ENCODE results near the gene NECTIN2.
"Not testable (repeated sequence)": the region's sequence is repeated elsewhere in the genome, so short reads cannot be mapped to it uniquely, and the experiment has no call there.

The NECTIN2 gene

DNA sequence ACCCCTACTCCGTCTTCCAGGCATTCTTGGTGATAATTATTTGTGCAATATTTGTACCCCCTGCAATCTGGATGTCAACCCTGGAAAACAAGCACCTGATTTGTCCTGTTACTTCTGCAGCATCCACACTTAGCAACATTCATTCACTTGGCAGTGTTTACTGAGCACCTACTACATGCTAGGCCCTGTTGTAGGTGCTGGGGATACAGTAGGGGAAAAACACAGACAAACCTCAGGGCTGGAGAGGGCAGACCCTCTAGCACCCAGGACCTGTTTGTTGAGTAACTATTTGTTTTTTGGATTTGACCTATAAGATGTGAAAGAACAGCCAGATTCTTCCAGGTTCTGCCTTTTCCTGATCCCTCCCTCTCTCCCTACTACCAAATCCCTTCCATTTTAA lies 9.5 kb downstream of the NECTIN2 start:
- no peak for DNase-seq

DNA sequence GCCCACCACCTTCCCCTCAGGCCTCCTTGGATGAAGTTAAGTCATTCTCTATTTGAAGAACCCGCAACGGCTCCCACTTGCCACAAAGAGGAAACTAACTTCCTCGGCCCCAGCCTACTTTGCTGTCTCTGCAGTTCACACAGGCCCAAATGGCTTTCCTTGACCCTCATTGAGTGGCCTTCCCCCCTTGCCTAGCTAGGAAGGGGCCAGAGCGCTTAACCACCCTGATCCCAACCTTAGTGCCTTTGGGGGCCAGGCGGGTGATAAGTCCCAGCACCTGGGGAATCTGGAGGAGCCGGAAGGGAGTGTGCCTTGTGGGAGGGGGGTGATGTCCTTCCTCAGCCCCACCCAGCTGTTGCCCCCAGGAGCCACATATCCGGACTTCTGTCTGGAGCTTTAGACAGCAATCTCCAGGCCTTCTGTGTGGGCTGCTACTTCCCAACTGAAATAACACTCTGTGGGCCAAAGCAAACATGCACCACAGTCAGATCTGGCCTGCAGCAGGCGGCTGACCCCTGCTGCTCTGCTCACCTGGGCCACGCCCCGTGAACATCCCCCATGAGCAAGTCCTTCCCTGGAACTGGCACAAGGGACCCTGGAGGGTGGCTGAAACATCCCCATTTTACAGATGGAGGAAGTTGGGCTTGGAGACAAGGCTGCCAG lies 10.5 kb downstream of the NECTIN2 start:
- DNase-seq: no peak

GRCh38 chr19:44857837-44858236 lies 11.7 kb downstream of the NECTIN2 start:
- DNase-seq: no peak

- not testable (repeated sequence) for DNase-seq
Observed at GRCh38 chr19:44861576-44861975, 15.5 kb downstream of the NECTIN2 start.

DNA sequence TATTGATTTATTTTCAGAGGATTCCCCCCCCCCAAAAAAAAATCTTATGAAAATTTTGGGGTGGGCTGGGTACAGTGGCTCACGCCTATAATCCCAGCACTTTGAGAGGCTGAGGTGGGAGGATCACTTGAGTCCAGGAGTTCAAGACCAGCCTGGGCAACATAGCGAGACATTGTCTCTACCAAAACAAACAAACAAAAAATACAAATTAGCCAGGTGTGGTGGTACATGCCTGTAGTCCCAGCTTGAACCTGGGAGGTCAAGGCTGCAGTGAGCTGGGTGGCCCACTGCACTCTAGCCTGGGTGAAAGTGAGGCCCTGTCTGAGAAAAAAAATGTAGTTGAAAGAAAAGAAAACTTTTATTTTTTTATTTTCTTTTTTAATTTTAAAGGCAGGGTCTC lies 17.9 kb downstream of the NECTIN2 start:
- no peak for DNase-seq

GRCh38 chr19:44865196-44865767 lies 19.2 kb downstream of the NECTIN2 start:
- no peak for DNase-seq

- no peak for DNase-seq
Observed at GRCh38 chr19:44866664-44867063, 20.6 kb downstream of the NECTIN2 start.

DNA sequence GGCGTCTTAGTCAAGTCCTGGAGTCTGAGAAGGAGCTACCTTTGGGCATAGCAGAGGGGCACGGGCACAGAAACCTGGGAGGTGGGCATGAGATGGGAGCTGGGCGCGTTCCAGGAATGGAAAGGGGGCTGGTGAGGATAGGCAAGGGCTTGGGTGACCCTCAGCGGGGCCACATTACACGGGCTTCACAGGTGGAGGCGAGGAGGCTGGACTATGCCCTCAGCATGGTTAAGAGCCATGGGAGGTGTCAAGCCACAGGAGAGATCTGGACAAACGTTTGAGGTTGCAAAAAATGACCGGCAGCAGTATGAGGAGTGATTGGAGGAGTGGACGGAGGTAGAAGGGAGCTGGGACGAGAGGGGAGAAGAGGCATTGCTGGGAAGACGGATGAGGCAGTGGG lies 21.5 kb downstream of the NECTIN2 start:
- DNase-seq: no peak

DNA sequence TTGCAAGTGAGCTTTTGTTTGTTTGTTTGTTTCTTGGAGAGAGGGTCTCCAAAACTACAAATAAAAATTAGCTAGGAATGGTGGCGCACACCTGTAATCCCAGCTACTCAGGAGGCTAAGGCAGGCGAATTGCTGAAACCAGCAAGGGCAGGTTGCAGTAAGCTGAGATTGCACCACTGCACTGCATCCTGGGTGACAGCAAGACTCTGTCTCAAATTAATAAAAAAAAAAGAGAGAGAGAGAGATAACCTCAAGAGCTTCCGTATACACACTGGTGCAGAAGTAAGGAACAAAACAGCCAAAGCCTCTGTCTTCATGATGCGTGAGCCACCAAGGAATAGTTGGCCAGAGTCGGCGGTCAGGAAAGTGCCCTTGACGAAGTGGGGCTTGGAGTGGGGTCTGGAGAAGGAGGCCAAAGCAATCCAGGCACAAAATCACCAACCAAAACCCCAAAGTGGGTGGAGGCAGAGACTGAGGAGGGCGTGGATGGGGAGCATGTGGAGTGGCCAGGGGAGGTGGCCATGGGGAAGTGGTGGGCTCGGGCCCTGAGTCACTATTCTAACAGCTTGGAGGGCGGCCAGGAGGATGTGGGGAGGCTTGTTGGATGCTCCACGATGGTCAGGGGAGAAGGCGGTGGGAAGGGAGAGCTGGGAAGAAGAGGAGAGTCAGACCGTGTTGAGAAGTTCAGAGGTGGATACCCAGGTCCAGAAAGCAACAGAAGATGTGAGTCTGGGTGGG lies 23.8 kb downstream of the NECTIN2 start:
- no peak for DNase-seq

DNA sequence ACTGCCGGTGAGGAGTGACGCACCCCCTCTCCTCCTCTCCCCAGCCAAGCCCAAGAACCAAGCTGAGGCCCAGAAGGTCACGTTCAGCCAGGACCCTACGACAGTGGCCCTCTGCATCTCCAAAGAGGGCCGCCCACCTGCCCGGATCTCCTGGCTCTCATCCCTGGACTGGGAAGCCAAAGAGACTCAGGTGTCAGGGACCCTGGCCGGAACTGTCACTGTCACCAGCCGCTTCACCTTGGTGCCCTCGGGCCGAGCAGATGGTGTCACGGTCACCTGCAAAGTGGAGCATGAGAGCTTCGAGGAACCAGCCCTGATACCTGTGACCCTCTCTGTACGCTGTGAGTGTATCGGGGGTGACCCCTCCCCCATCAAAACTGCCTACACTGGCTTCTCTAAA lies 25.7 kb downstream of the NECTIN2 start:
- no peak for DNase-seq

DNA sequence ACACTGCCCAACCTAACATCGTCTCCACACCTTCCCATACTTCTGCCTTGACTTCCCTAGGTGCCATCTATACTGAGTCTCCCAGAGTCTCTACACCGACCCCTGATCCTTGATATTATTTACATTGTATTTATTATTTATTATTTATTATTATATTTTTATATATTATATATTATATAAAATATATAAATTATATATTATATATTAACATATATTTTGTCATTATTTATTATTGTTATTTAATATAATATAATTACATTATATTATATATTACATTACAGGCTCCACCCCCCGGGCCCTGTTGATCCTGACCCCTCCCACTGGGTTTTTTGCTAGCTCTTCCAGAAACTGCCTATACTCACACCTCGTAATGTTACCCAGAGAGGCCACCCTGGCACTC lies 26.6 kb downstream of the NECTIN2 start:
- no peak for DNase-seq

- no peak for DNase-seq
Observed at GRCh38 chr19:44874317-44874716, 28.2 kb downstream of the NECTIN2 start.

DNA sequence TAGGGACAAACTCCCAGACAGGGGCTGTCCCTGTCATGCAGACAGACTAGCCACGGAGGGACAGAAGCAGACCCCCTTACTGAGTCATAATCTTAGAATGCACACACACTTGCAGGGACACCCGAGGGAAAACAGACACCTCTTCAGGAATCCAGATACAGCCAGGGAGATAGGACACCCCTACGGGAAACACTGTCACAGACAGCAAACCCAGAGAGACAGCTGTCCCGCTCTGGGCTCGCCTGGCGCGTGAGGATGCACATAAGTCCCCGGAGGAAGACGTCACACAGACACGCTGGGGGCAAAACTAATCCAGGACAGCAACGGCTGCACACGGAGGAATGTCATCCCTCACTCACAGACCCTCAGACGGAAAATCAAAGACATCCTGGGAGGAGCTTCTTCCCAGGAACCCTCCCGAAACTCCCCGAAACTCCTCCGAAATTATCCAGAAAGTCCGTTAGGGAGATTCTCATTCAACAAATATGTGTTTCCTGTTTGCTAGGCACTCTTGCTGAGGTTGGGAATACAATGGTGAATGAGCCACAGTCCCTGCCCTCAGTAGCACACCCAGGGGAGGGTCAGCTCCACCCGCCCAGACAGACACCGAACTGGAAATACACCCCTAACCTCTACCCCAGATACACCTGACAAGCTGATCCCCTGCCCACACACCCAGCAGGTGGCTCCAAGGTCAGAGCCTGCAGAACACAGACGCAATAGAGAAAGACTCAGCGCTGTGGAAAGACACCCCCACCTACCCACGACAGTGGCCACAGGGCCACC lies 29.8 kb downstream of the NECTIN2 start:
- no peak for DNase-seq

GRCh38 chr19:44876930-44877535 lies 30.9 kb downstream of the NECTIN2 start:
- peak; percentile 12 for DNase-seq

- DNase-seq: no peak
Observed at GRCh38 chr19:44878120-44878865, 32.2 kb downstream of the NECTIN2 start.

- DNase-seq: no peak
Observed at GRCh38 chr19:44879309-44880065, 33.4 kb downstream of the NECTIN2 start.

GRCh38 chr19:44882063-44882462 lies 36.0 kb downstream of the NECTIN2 start:
- DNase-seq: no peak

GRCh38 chr19:44882619-44883397 lies 36.7 kb downstream of the NECTIN2 start:
- not testable (repeated sequence) for DNase-seq

DNA sequence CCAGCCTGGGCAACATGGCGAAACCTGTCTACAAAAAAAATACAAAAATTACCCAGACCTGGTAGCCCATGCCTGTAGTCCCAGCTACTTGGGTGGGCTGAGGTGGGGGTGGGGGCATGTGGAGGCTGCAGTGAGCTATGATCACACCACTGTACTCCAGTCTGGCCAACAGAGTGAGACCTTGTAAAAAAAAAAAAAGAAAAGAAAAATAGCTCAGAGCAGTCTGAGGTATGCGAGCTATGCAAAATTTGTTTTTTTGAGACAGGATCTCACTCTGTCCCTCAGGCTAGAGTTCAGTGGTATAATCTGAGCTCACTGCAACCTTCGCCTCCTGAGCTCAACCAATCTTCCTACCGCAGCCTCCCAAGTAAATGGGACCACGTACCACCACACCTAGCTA lies 37.8 kb downstream of the NECTIN2 start:
- no peak for DNase-seq

DNA sequence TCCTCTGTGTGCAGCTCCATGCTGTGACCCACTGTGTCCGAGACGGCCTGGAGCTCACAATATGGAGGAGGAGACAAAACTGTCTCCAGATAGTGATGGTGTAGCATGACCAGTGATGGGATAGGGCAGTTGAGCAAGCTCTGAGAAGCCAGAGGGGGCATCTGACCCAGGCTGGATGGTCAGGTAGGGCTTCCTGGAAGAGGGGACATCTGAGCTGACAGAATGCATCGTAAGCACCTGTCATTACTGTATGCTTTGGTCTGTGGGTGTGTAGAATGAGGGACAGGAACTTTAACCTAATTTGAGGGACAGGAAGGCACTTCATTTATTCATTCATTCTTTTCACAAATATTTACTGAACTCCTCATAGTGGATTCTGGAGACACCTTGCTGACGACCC lies 38.5 kb downstream of the NECTIN2 start:
- no peak for DNase-seq

DNA sequence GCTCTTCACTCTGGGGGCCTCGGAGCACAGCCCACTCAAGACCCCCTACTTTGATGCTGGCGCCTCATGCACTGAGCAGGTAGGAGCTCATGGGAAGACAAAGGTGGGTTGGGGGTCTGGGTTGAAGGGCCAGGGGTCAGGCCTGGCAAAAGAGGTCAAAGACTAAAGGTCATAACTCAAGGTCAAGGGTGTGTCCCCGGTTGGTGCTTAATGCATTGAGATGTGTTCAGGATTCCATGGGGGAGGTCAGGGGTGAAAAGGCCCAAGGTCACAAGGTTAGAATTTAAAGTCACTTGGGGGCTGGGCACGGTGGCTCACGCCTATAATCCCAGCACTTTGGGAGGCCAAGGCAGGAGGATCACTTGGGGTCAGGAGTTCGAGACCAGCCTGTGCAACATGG lies 40.0 kb downstream of the NECTIN2 start:
- DNase-seq: no peak
